DOHH2 (cell line): ENCODE data around the gene ZFAND4.

Experiments
- H3F3A ChIP-seq: fragments of 200-600 bp; sonication (generic), shearing (Covaris generic); 2 replicates; pipeline ENCODE4 v1.6.0; 2016; ENCODE audit warnings: antibody characterized with exemption, mild to moderate bottlenecking; ENCODE audit not compliant: control insufficient read depth, insufficient read depth
- H3K27ac ChIP-seq: fragments of 200-600 bp; sonication (generic); 2 replicates; pipeline ENCODE4 v1.5.1; 2014; ENCODE audit warnings: low read depth, mild to moderate bottlenecking, low read length, moderate library complexity
- H3K27me3 ChIP-seq: fragments of 200-600 bp; sonication (generic); 2 replicates; pipeline ENCODE4 v1.6.1; 2014; ENCODE audit warnings: mild to moderate bottlenecking, low read length, mixed read lengths; ENCODE audit not compliant: control insufficient read depth
- H3K36me3 ChIP-seq: fragments of 200-600 bp; sonication (generic); 2 replicates; pipeline ENCODE4 v1.6.1; 2014; ENCODE audit warnings: mild to moderate bottlenecking, low read length, moderate library complexity, mixed read lengths; ENCODE audit not compliant: control insufficient read depth
- H3K4me1 ChIP-seq: fragments of 200-600 bp; sonication (generic); 2 replicates; pipeline ENCODE4 v1.6.1; 2014; ENCODE audit warnings: mild to moderate bottlenecking, low read length, mixed read lengths; ENCODE audit not compliant: control insufficient read depth
- H3K4me2 ChIP-seq: fragments of 200-600 bp; sonication (generic); 2 replicates; pipeline ENCODE4 v1.6.0; 2014; ENCODE audit warnings: mild to moderate bottlenecking, low read length, moderate library complexity
- H3K4me3 ChIP-seq: fragments of 200-600 bp; sonication (generic); 2 replicates; pipeline ENCODE4 v1.5.1; 2014; ENCODE audit warnings: mild to moderate bottlenecking, low read length, mixed read lengths
- H3K79me2 ChIP-seq: fragments of 200-600 bp; sonication (generic); 2 replicates; pipeline ENCODE4 v1.6.1; 2014; ENCODE audit warnings: mild to moderate bottlenecking, low read length, mixed read lengths; ENCODE audit not compliant: control insufficient read depth
- H3K9me2 ChIP-seq: fragments of 200-600 bp; sonication (generic); replicated peaks from 2 replicates; pipeline ENCODE4 v1.6.1; 2014; ENCODE audit warnings: mild to moderate bottlenecking, low read length, mixed read lengths; ENCODE audit not compliant: control insufficient read depth
- H3K9me3 ChIP-seq: fragments of 200-600 bp; sonication (generic); 2 replicates; pipeline ENCODE4 v1.6.1; 2014; ENCODE audit warnings: antibody characterized with exemption, low read length, mixed read lengths; ENCODE audit not compliant: control insufficient read depth, insufficient read depth
- H4K20me1 ChIP-seq: fragments of 200-600 bp; sonication (generic); 2 replicates; pipeline ENCODE4 v1.6.0; 2014; ENCODE audit warnings: low read depth, mild to moderate bottlenecking, antibody characterized with exemption, low read length, moderate library complexity; ENCODE audit not compliant: control insufficient read depth, insufficient read depth
- EZH2phosphoT487 ChIP-seq: fragments of 200-600 bp; sonication (generic); IDR thresholded peaks from 2 replicates; pipeline ENCODE4 v1.6.1; 2017; ENCODE audit warnings: borderline replicate concordance, mild to moderate bottlenecking, antibody characterized with exemption, low read length, moderate library complexity, mixed read lengths
- TF ChIP-seq, protein P1 (sequence below): fragments of 200-600 bp; sonication (generic); IDR thresholded peaks from one replicate; pipeline ENCODE4 v1.5.1; 2014; ENCODE audit warnings: antibody characterized with exemption, mild to moderate bottlenecking, low read depth, low read length; ENCODE audit not compliant: poor library complexity, severe bottlenecking

The ZFAND4 gene

DNA sequence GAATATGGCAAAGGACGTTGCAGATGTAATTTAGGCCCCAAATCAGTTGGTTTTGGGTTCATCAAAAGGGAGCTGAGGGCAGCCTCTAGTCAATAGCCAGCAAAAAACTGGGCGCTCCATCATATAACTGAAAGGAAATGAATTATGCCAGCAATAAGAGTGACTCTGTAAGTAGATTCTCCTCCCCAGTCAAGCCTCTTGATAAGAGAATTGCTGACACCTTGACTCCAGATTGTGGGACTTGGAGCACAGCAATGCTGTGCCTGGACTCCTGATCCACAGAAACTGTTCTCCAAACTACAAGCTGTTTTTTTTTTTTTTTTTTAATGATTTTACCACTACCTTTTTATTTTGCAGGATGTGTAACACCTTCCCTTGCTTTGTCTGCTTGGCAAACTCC lies 25.5 kb downstream of the ZFAND4 start:
- Histone ChIP-seq H3K4me1 (peaks cover 21% of the 10 kb centered on the region), H3K4me2 (no peak overlapping the region), H4K20me1 (no peaks in the 10 kb centered on the region), H3K9me2 (no peaks in the 10 kb centered on the region), H3K27me3 (no peaks in the 10 kb centered on the region), H3K27ac (no peak overlapping the region), H3K9me3 (no peaks in the 10 kb centered on the region), H3K4me3 (no peak overlapping the region), H3K79me2 (peaks cover 91% of the 10 kb centered on the region), H3K36me3 (peaks cover 89% of the 10 kb centered on the region), H3F3A (no peaks in the 10 kb centered on the region)
- no peak for TF ChIP-seq EZH2phosphoT487
- TF ChIP-seq, protein P1, sequence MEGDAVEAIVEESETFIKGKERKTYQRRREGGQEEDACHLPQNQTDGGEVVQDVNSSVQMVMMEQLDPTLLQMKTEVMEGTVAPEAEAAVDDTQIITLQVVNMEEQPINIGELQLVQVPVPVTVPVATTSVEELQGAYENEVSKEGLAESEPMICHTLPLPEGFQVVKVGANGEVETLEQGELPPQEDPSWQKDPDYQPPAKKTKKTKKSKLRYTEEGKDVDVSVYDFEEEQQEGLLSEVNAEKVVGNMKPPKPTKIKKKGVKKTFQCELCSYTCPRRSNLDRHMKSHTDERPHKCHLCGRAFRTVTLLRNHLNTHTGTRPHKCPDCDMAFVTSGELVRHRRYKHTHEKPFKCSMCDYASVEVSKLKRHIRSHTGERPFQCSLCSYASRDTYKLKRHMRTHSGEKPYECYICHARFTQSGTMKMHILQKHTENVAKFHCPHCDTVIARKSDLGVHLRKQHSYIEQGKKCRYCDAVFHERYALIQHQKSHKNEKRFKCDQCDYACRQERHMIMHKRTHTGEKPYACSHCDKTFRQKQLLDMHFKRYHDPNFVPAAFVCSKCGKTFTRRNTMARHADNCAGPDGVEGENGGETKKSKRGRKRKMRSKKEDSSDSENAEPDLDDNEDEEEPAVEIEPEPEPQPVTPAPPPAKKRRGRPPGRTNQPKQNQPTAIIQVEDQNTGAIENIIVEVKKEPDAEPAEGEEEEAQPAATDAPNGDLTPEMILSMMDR: no peak

DNA sequence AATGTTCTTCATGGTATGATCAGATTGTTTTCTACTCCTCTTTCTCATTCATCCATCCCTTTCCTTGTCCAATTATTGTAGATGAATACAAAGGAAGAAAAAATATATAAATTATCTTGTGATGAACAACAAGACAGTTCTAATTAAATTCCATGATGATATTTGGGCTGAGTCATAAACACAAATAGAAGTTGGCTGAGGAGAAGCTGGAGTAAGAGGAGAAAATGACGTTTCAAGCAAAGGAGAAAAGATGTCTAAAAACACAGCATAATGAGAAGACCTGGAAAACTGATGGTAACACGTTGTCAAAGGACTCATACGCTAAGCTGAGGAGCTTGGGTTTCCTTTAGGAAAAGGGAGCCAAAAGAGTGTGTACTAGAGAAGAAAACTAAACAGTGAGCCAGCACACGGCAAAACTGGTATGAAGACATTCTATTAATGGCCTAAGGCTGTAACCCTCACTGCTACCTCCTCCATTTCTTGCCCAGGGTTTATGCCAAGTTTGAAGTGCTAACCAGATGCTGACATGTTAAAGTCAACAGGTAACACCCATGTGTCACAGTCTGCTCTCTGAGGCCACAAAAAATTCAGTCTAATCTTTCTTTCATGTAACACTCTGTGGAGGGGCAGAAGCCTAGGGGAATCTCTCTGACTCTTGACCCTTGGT lies 26.1 kb downstream of the ZFAND4 start:
- Histone ChIP-seq H3K79me2 (peaks cover 89% of the 10 kb centered on the region), H3K36me3 (peaks cover 89% of the 10 kb centered on the region), H3K4me3 (no peak overlapping the region), H3K4me1 (peaks cover 15% of the 10 kb centered on the region), H3K27me3 (no peaks in the 10 kb centered on the region), H3K9me2 (no peaks in the 10 kb centered on the region), H3K9me3 (no peaks in the 10 kb centered on the region), H3K4me2 (no peak overlapping the region), H3F3A (no peaks in the 10 kb centered on the region), H4K20me1 (no peaks in the 10 kb centered on the region), H3K27ac (no peak overlapping the region)
- TF ChIP-seq, protein P1: no peak
- TF ChIP-seq EZH2phosphoT487: no peak

DNA sequence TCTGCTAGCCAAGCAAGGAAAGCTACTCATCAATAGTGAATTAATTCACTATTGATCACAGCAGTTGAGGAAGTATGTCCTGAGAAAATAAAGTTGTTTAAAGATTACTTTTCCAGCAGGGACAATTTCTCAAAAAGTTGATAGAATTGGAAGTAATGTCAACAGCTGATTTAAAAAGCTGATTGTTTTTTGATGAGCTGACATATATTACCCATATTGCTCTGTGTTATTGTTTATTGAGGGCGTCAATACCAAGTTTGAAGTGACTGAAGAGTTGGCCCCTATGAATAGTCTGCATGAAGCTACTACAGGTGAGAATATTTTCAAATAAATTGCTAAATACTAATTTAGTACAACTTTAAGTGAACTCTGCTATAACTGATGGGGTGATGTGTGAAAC lies 28.0 kb downstream of the ZFAND4 start:
- TF ChIP-seq, protein P1: no peak
- no peak for TF ChIP-seq EZH2phosphoT487
- Histone ChIP-seq H4K20me1 (no peaks in the 10 kb centered on the region), H3K36me3 (peaks cover 90% of the 10 kb centered on the region), H3K27ac (no peak overlapping the region), H3K9me3 (no peaks in the 10 kb centered on the region), H3K79me2 (peaks cover 82% of the 10 kb centered on the region), H3K4me1 (0 out of 2 replicates have a peak, but pooled peaks cover 3% of the 10 kb centered on the region), H3K9me2 (no peaks in the 10 kb centered on the region), H3K4me2 (no peak overlapping the region), H3F3A (peaks cover 6% of the 10 kb centered on the region; the same call in 1 of the 2 replicates), H3K4me3 (no peak overlapping the region), H3K27me3 (no peaks in the 10 kb centered on the region)
